ENCODE data around the gene C19orf12.

C19orf12 gene

DNA sequence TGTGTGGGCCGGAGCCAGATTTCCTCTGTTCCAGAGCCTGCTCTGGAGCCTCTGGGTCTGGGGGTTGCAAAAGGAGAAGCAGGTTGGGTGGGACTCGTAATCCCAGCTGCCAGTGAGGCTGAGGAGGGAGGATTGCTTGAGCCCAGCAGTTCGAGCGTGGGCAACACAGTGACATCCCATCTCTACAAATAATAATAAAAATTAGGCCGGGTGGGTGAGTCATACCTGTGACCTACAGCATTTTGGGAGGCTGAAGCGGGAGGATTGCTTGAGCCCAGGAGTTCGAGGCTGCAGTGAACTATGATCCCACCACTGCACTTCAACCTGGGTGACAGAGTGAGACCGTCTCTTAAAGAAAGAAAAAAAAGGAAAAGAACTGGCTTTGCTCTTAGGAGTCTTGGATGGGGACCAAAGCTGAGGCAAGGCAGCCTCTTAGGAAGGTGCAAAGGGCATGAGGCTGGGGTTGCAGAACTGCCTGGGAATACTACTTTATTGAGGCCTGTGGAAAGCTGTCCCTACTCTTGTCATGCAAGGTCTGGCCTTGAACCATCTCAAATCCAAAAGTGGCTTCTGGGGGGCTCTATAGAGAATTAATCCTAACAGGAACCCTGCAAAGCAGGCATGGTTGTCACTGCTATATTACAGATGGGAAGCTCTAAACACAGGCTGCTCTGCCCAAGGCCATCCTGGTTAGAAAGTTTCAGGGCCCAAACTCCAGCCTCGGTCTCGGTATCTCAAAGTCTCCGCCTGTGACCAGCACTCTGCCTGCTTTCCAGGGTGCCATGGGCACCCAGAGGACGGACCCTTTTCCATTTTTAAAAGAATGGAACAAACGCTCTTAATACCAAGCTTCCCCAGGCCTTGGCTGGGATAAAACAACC lies 880 bp upstream of the C19orf12 start:
- Histone ChIP-seq H3K27me3 (replicated peaks; ENCODE audit: insufficient read depth, low read length) (peaks cover 6% of the 10 kb centered on the region), H3K4me2 (ENCODE audit: low read depth, low read length) (peak overlapping the region; percentile 76), H3K9ac (ENCODE audit: low read length) (peak overlapping the region; percentile 98), H3K4me1 (ENCODE audit: low read length) (no peaks in the 10 kb centered on the region; the same call in 1 of the 2 replicates), H3F3A (ENCODE audit: insufficient read depth, low read length) (peaks cover 11% of the 10 kb centered on the region; the same call in 1 of the 2 replicates), H3K36me3 (replicated peaks; ENCODE audit: insufficient read depth, low read length) (no peaks in the 10 kb centered on the region), H3K79me2 (ENCODE audit: low read length) (peaks cover 25% of the 10 kb centered on the region), H3K9me3 (replicated peaks; ENCODE audit: insufficient read depth, low read length) (no peaks in the 10 kb centered on the region), H2AFZ (ENCODE audit: low read length) (peak overlapping the region; percentile 80), H4K20me1 (ENCODE audit: insufficient read depth, low read length) (no peaks in the 10 kb centered on the region), H3K9me2 (replicated peaks; ENCODE audit: insufficient read depth, low read length) (no peaks in the 10 kb centered on the region), H3K4me3 (ENCODE audit: low read length) (peak overlapping the region; percentile 96), H3K27ac (ENCODE audit: low read length) (peak overlapping the region; percentile 55; the same call in 1 of the 2 replicates)
- TF ChIP-seq EZH2phosphoT487 (IDR thresholded peaks at IDR 0.05; ENCODE audit: low read length) (no peak), EZH2 (optimal IDR thresholded peaks at IDR 0.05; ENCODE audit: low read depth, low read length) (no peak)
- TF ChIP-seq, protein P1, sequence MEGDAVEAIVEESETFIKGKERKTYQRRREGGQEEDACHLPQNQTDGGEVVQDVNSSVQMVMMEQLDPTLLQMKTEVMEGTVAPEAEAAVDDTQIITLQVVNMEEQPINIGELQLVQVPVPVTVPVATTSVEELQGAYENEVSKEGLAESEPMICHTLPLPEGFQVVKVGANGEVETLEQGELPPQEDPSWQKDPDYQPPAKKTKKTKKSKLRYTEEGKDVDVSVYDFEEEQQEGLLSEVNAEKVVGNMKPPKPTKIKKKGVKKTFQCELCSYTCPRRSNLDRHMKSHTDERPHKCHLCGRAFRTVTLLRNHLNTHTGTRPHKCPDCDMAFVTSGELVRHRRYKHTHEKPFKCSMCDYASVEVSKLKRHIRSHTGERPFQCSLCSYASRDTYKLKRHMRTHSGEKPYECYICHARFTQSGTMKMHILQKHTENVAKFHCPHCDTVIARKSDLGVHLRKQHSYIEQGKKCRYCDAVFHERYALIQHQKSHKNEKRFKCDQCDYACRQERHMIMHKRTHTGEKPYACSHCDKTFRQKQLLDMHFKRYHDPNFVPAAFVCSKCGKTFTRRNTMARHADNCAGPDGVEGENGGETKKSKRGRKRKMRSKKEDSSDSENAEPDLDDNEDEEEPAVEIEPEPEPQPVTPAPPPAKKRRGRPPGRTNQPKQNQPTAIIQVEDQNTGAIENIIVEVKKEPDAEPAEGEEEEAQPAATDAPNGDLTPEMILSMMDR (IDR thresholded peaks at IDR 0.05; ENCODE audit: low read length) = no peak
- no peak for DNase-seq

DNA sequence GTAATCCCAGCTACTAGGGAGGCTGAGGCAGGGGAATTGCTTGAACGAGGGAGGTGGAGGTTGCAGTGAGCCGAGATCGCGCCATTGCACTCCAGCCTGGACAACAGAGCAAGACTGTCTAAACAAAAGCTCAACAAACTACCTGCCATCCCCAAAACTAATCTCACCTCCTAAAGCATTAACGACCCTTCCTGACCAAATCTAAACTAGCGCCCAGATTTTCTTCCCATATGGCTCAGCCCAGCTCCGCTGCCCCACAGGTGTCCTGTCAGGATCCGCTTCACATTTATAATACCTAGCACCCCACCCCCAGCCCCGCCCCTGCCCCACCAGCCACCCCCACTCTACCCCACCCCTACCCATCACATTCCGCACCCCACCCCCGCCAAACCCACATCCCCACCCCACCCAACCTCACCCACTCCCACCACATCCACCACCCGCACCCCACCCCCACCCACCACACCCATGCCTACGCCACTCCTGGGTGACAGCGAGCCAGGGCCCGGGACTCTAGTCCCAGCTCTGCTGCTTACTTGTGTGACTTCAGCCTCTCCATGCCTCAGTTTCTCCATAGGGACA lies 599 bp downstream of the C19orf12 start:
- H3K9ac ChIP-seq (ENCODE audit: low read length) = peak overlapping the region; percentile 98
- no peak for DNase-seq
- H3K4me1 ChIP-seq (ENCODE audit: low read length) = no peaks in the 10 kb centered on the region; the same call in 1 of the 2 replicates
- H3K27ac ChIP-seq (ENCODE audit: low read length) = no peak overlapping the region
- peak overlapping the region; percentile 69; the same call in 1 of the 2 replicates for H3K4me2 ChIP-seq (ENCODE audit: low read depth, low read length)
- H3K36me3 ChIP-seq (replicated peaks; ENCODE audit: insufficient read depth, low read length) = no peaks in the 10 kb centered on the region
- peaks cover 11% of the 10 kb centered on the region; the same call in 1 of the 2 replicates for H3F3A ChIP-seq (ENCODE audit: insufficient read depth, low read length)
- no peaks in the 10 kb centered on the region for H4K20me1 ChIP-seq (ENCODE audit: insufficient read depth, low read length)
- H2AFZ ChIP-seq (ENCODE audit: low read length) = peak overlapping the region; percentile 97
- H3K79me2 ChIP-seq (ENCODE audit: low read length) = peaks cover 25% of the 10 kb centered on the region
- TF ChIP-seq EZH2 (optimal IDR thresholded peaks at IDR 0.05; ENCODE audit: low read depth, low read length) (no peak), EZH2phosphoT487 (IDR thresholded peaks at IDR 0.05; ENCODE audit: low read length) (no peak)
- TF ChIP-seq, protein P1 (IDR thresholded peaks at IDR 0.05; ENCODE audit: low read length) = no peak
- no peaks in the 10 kb centered on the region for H3K27me3 ChIP-seq (replicated peaks; ENCODE audit: insufficient read depth, low read length)
- no peaks in the 10 kb centered on the region for H3K9me2 ChIP-seq (replicated peaks; ENCODE audit: insufficient read depth, low read length)
- peak overlapping the region; percentile 96 for H3K4me3 ChIP-seq (ENCODE audit: low read length)
- no peaks in the 10 kb centered on the region for H3K9me3 ChIP-seq (replicated peaks; ENCODE audit: insufficient read depth, low read length)

DNA sequence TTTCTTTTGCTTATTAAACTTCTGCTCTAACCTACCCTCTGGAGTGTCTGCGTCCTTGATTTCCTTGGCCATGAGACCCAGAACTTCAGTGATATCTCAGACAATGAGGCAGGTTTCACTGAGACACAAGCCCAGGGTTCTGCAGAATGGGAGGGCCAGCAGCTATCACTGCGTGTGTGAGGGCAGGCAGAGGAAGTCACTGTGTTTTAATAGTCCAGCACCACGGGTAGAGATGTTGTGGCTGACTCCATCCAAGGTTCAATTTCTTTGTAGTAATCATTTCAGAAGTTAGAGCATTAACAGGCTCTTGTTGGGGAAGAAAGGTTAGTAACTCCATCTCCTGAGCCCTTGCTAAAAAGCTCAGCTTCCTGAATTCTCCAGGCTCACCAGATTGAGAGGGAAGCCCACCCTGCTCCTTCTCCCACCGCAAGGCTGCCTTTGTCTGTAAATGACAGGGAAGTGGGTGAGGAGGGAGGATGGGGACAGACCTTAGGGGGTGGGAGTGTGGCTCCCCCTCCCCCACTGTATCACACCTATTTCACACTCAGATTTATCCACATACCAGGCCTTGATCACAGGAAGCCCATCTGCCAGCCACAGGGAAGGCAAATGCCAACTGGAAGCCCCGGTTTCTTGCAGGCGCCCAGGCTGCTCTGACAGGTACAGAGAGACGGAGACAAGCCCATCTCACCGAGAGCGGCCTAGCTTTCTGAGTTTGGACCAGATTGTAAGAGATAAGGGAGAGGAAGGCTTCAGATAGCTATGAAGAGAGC lies 2.1 kb downstream of the C19orf12 start:
- no peaks in the 10 kb centered on the region for H4K20me1 ChIP-seq (ENCODE audit: insufficient read depth, low read length)
- H3F3A ChIP-seq (ENCODE audit: insufficient read depth, low read length) = peaks cover 11% of the 10 kb centered on the region; the same call in 1 of the 2 replicates
- peaks cover 25% of the 10 kb centered on the region for H3K79me2 ChIP-seq (ENCODE audit: low read length)
- H3K4me1 ChIP-seq (ENCODE audit: low read length) = no peaks in the 10 kb centered on the region; the same call in 1 of the 2 replicates
- no peak overlapping the region for H3K9ac ChIP-seq (ENCODE audit: low read length)
- TF ChIP-seq, protein P1 (IDR thresholded peaks at IDR 0.05; ENCODE audit: low read length) = no peak
- no peak for TF ChIP-seq EZH2phosphoT487 (IDR thresholded peaks at IDR 0.05; ENCODE audit: low read length)
- no peak for TF ChIP-seq EZH2 (optimal IDR thresholded peaks at IDR 0.05; ENCODE audit: low read depth, low read length)
- no peaks in the 10 kb centered on the region for H3K9me3 ChIP-seq (replicated peaks; ENCODE audit: insufficient read depth, low read length)
- H3K36me3 ChIP-seq (replicated peaks; ENCODE audit: insufficient read depth, low read length) = no peaks in the 10 kb centered on the region
- no peaks in the 10 kb centered on the region for H3K9me2 ChIP-seq (replicated peaks; ENCODE audit: insufficient read depth, low read length)
- DNase-seq = no peak
- no peaks in the 10 kb centered on the region for H3K27me3 ChIP-seq (replicated peaks; ENCODE audit: insufficient read depth, low read length)
- no peak overlapping the region for H2AFZ ChIP-seq (ENCODE audit: low read length)
- no peak overlapping the region for H3K4me2 ChIP-seq (ENCODE audit: low read depth, low read length)
- no peak overlapping the region for H3K4me3 ChIP-seq (ENCODE audit: low read length)
- no peak overlapping the region for H3K27ac ChIP-seq (ENCODE audit: low read length)
